BE2C (cell line): Measurements from ENCODE around the gene FOXL1.
"Not testable (repeated sequence)": the region's sequence is repeated elsewhere in the genome, so short reads cannot be mapped to it uniquely, and the experiment has no call there.

Source experiments
- DNase-seq: peaks from one replicate; pipeline ENCODE4 v3.0.0-alpha.2; 2020
- H3K27me3 ChIP-seq: fragments of 250-450 bp; sonication (Bioruptor Pico); 2 replicates; pipeline ENCODE4 v1.5.1; 2020; ENCODE audit warnings: mild to moderate bottlenecking
- H3K36me3 ChIP-seq: fragments of 250-450 bp; sonication (Bioruptor Pico); 2 replicates; pipeline ENCODE4 v1.5.1; 2020; ENCODE audit warnings: mild to moderate bottlenecking
- H3K4me1 ChIP-seq: fragments of 250-450 bp; sonication (Bioruptor Pico); 2 replicates; pipeline ENCODE4 v1.5.1; 2020
- H3K4me3 ChIP-seq: 2 replicates; pipeline ENCODE4 v1.5.1; 2011; ENCODE audit warnings: low read depth, low read length
- H3K9me3 ChIP-seq: fragments of 250-450 bp; sonication (Bioruptor Pico); 2 replicates; pipeline ENCODE4 v1.5.1; 2020
- CTCF ChIP-seq: IDR thresholded peaks from 2 replicates; pipeline ENCODE4 v1.5.1; 2012; ENCODE audit warnings: mild to moderate bottlenecking, low read depth, low read length

FOXL1 gene

GRCh38 chr16:86587487-86587886 is 9.1 kb downstream of the FOXL1 start:
- H3K9me3 ChIP-seq: no peaks in the 10 kb centered on the region; the same call in 1 of the 2 replicates
- no peaks in the 10 kb centered on the region for H3K36me3 ChIP-seq
- no peaks in the 10 kb centered on the region; the same call in 1 of the 2 replicates for H3K4me1 ChIP-seq
- TF ChIP-seq CTCF: no peak
- no peak overlapping the region for H3K4me3 ChIP-seq
- no peak for DNase-seq
- peaks cover 7% of the 10 kb centered on the region for H3K27me3 ChIP-seq

GRCh38 chr16:86587955-86588354 is 9.6 kb downstream of the FOXL1 start:
- H3K36me3 ChIP-seq, H3K4me1 ChIP-seq, H3K9me3 ChIP-seq, DNase-seq, H3K4me3 ChIP-seq: not testable (repeated sequence)
- H3K27me3 ChIP-seq: peaks cover 12% of the 10 kb centered on the region

GRCh38 chr16:86590501-86591144 is 12.3 kb downstream of the FOXL1 start:
- no peaks in the 10 kb centered on the region; the same call in 1 of the 2 replicates for H3K9me3 ChIP-seq
- DNase-seq: no peak
- peaks cover 35% of the 10 kb centered on the region for H3K27me3 ChIP-seq
- H3K4me1 ChIP-seq: no peaks in the 10 kb centered on the region
- no peak for TF ChIP-seq CTCF
- H3K4me3 ChIP-seq: no peak overlapping the region
- no peaks in the 10 kb centered on the region for H3K36me3 ChIP-seq

GRCh38 chr16:86591270-86591669 is 12.9 kb downstream of the FOXL1 start:
- TF ChIP-seq CTCF: no peak
- no peaks in the 10 kb centered on the region for H3K4me1 ChIP-seq

GRCh38 chr16:86593913-86594620 is 15.7 kb downstream of the FOXL1 start:
- TF ChIP-seq CTCF: no peak
- Histone ChIP-seq H3K4me3 (no peak overlapping the region), H3K36me3 (no peaks in the 10 kb centered on the region), H3K9me3 (no peaks in the 10 kb centered on the region), H3K4me1 (no peaks in the 10 kb centered on the region), H3K27me3 (peaks cover 35% of the 10 kb centered on the region)
- DNase-seq: no peak

More at GRCh38 chr16:86591270-86591669, 12.9 kb downstream of the FOXL1 start:
- Histone ChIP-seq H3K9me3 (no peaks in the 10 kb centered on the region; the same call in 1 of the 2 replicates), H3K4me3 (no peak overlapping the region), H3K36me3 (no peaks in the 10 kb centered on the region), H3K27me3 (peaks cover 35% of the 10 kb centered on the region)
- DNase-seq: no peak

GRCh38 chr16:86594721-86595120 is 16.4 kb downstream of the FOXL1 start:
- DNase-seq: no peak
- H3K36me3 ChIP-seq: no peaks in the 10 kb centered on the region
- no peaks in the 10 kb centered on the region for H3K9me3 ChIP-seq
- peaks cover 35% of the 10 kb centered on the region for H3K27me3 ChIP-seq
- no peak for TF ChIP-seq CTCF
- H3K4me1 ChIP-seq: no peaks in the 10 kb centered on the region
- no peak overlapping the region for H3K4me3 ChIP-seq
